GM12878 (cell line): Measurements from ENCODE around the gene KRT75. TPM values are rescaled to one million over a fixed set of nuclear protein-coding genes. Genes with fewer than 3 reads are reported as not detected.

ENCODE experiments used
- ATAC-seq: fragments of 200-7000 bp; cut with Tn5 transposase; 3 replicates; pipeline ENCODE4 v1.9.1; 2020; ENCODE audit warnings: mild to moderate bottlenecking, moderate library complexity
- BruUV-seq: library from RNA; stranded (reverse); fragments of 400-500 nt; replicated peaks from 2 replicates; lab custom pipeline; 2021; lab: Mats Ljungman, UMichigan
- CTCF ChIA-PET: fragments of 300-600 bp; sonication (Branson Sonifier 250); formaldehyde crosslinking; extraction: SDS; loops from one replicate; lab custom pipeline; 2021; ENCODE audit warnings: inconsistent platforms; lab: Yijun Ruan, JAX
- POLR2A ChIA-PET: fragments of 350-600 bp; formaldehyde crosslinking; extraction: SDS; loops from one replicate; lab custom pipeline; 2021; ENCODE audit warnings: inconsistent platforms; lab: Charles Lee
- RAD21 ChIA-PET: fragments of 300-600 bp; sonication (Branson Sonifier 250); formaldehyde crosslinking; loops from one replicate; lab custom pipeline; 2023; ENCODE audit warnings: antibody characterized with exemption; ENCODE audit not compliant: unreplicated experiment; lab: Charles Lee
- SMC1A ChIA-PET: fragments of 300-600 bp; sonication (Branson Sonifier 250); formaldehyde crosslinking; loops from one replicate; lab custom pipeline; 2023; ENCODE audit not compliant: unreplicated experiment, uncharacterized antibody; lab: Charles Lee
- DNase-seq: peaks from one replicate; pipeline ENCODE4 v3.0.0-alpha.2; 2011; ENCODE audit warnings: low read depth, low spot score
- FAIRE-seq: peaks from 3 replicates; lab custom pipeline; 2011; peaks lifted over from hg19 to GRCh38; lab: Jason Lieb, UNC
- H2AFZ ChIP-seq: 2 replicates; pipeline ENCODE4 v1.6.0; 2011; ENCODE audit warnings: low read depth, low read length, control low read depth; ENCODE audit not compliant: control insufficient read depth
- H3K27ac ChIP-seq: 2 replicates; pipeline ENCODE4 v1.5.1; 2011; ENCODE audit warnings: control low read depth; ENCODE audit not compliant: control insufficient read depth, insufficient read depth
- H3K27me3 ChIP-seq, 2 experiments: replicated peaks in 1 of 2; 2 replicates each; pipeline versions ENCODE4 v1.6.0 to v1.6.1; 2011; ENCODE audit warnings: low read length in 1 of 2; ENCODE audit not compliant: control insufficient read depth in 2 of 2, insufficient read depth in 2 of 2
- H3K36me3 ChIP-seq, 2 experiments: 2 replicates each; pipeline ENCODE4 v1.5.1; 2011; ENCODE audit warnings: low read length in 1 of 2; ENCODE audit not compliant: control insufficient read depth in 2 of 2, insufficient read depth in 2 of 2
- H3K4me1 ChIP-seq: 2 replicates; pipeline ENCODE4 v1.6.1; 2011; ENCODE audit warnings: mild to moderate bottlenecking, low read length, moderate library complexity, mixed read lengths; ENCODE audit not compliant: control insufficient read depth, insufficient read depth
- H3K4me2 ChIP-seq: 2 replicates; pipeline ENCODE4 v1.6.0; 2011; ENCODE audit warnings: control low read depth; ENCODE audit not compliant: control insufficient read depth, insufficient read depth
- H3K4me3 ChIP-seq: fragments of 200-600 bp; sonication (generic); 2 replicates; pipeline ENCODE4 v1.5.1; 2016
- H3K79me2 ChIP-seq: 2 replicates; pipeline ENCODE4 v1.6.0; 2011; ENCODE audit warnings: low read length; ENCODE audit not compliant: control insufficient read depth, insufficient read depth
- H3K9ac ChIP-seq: 2 replicates; pipeline ENCODE4 v1.8.0; 2011; ENCODE audit warnings: low read length, control low read depth, mixed read lengths; ENCODE audit not compliant: control insufficient read depth, insufficient read depth
- H3K9me3 ChIP-seq: replicated peaks from 3 replicates; pipeline ENCODE4 v1.5.1; 2011; ENCODE audit warnings: mild to moderate bottlenecking, low read length; ENCODE audit not compliant: control insufficient read depth, insufficient read depth
- H4K20me1 ChIP-seq: 2 replicates; pipeline ENCODE4 v1.6.0; 2011; ENCODE audit not compliant: control insufficient read depth, insufficient read depth
- BACH1 ChIP-seq: fragments of 450-650 bp; IDR thresholded peaks from 2 replicates; pipeline ENCODE4 v1.6.1; 2017; ENCODE audit warnings: mild to moderate bottlenecking, borderline replicate concordance
- BMI1 ChIP-seq: fragments of 450-650 bp; IDR thresholded peaks from 2 replicates; pipeline ENCODE4 v1.6.1; 2016; ENCODE audit warnings: mild to moderate bottlenecking, moderate library complexity, borderline replicate concordance
- MYC ChIP-seq: IDR thresholded peaks from 2 replicates; pipeline ENCODE4 v1.6.1; 2011; ENCODE audit warnings: mild to moderate bottlenecking, low read length, moderate library complexity, inconsistent platforms; ENCODE audit not compliant: insufficient read depth, insufficient replicate concordance, insufficient read length, severe bottlenecking
- NFIC ChIP-seq: IDR thresholded peaks from 2 replicates; pipeline ENCODE4 v1.6.1; 2012; ENCODE audit warnings: low read depth, mild to moderate bottlenecking, inconsistent platforms, low read length, moderate library complexity
- NFXL1 ChIP-seq: fragments of 450-650 bp; IDR thresholded peaks from 2 replicates; pipeline ENCODE4 v1.6.1; 2017; ENCODE audit warnings: antibody characterized with exemption, mild to moderate bottlenecking, borderline replicate concordance
- RAD21 ChIP-seq: IDR thresholded peaks from 2 replicates; pipeline ENCODE4 v1.6.1; 2011; ENCODE audit warnings: mild to moderate bottlenecking, low read depth, low read length, moderate library complexity; ENCODE audit not compliant: insufficient read depth
- RAD51 ChIP-seq: fragments of 450-650 bp; IDR thresholded peaks from 2 replicates; pipeline ENCODE4 v1.6.1; 2016; ENCODE audit warnings: moderate library complexity, mild to moderate bottlenecking, inconsistent platforms
- SIX5 ChIP-seq: IDR thresholded peaks from 2 replicates; pipeline ENCODE4 v1.6.1; 2011; ENCODE audit warnings: mild to moderate bottlenecking, low read depth, low read length, moderate library complexity; ENCODE audit not compliant: severe bottlenecking
- SP1 ChIP-seq: IDR thresholded peaks from one replicate; pipeline ENCODE4 v1.6.1; 2011; ENCODE audit warnings: low read depth, low read length
- SREBF2 ChIP-seq: IDR thresholded peaks from 2 replicates; pipeline ENCODE4 v1.6.1; 2012; ENCODE audit warnings: mild to moderate bottlenecking, low read length
- YBX1 ChIP-seq: fragments of 450-650 bp; IDR thresholded peaks from 2 replicates; pipeline ENCODE4 v1.6.1; 2016; ENCODE audit warnings: antibody characterized with exemption
- ZNF207 ChIP-seq: fragments of 450-650 bp; IDR thresholded peaks from 2 replicates; pipeline ENCODE4 v1.6.1; 2014; ENCODE audit warnings: antibody characterized with exemption, mild to moderate bottlenecking, borderline replicate concordance
- ZSCAN29 ChIP-seq: fragments of 450-650 bp; IDR thresholded peaks from 2 replicates; pipeline ENCODE4 v1.6.1; 2017; ENCODE audit warnings: mild to moderate bottlenecking, moderate library complexity
- WGBS: methylation state at CpG from one replicate; pipeline ENCODE4 v1.1.6; 2016; ENCODE audit warnings: low lambda C conversion rate; ENCODE audit not compliant: insufficient replicate concordance, insufficient coverage; ENCODE audit errors: missing lambda C conversion rate; 5-methylcytosine and 5-hydroxymethylcytosine counted together
- in situ Hi-C: fragments of 300-500 bp; cut with MboI; formaldehyde crosslinking; loops from 9 replicates; pipeline ENCODE4 v1.14.3; 2018; ENCODE audit warnings: mixed read lengths
- intact Hi-C: fragments of 100-400 bp; cut with micrococcal nuclease; formaldehyde crosslinking; loops from one replicate; pipeline ENCODE4 v1.14.2; 2022; ENCODE audit not compliant: unreplicated experiment
- polyA plus RNA-seq, 11 experiments: library from polyadenylated mRNA; depleted of rRNA in 4 of 11; unstranded in 6 of 11; stranded (reverse) in 5 of 11; fragments of >200 nt; fragmentation: Nextera tagmentation in 4 of 11; fragmentation: Illumina TruSeq in 1 of 11; extraction: Ambion mirVana in 4 of 11; extraction: Trizol in 1 of 11; gene quantifications; 1 replicate in 1 of 11; 2 replicates in 10 of 11; pipeline versions ENCODE4 v1.2.1 to v1.2.3, GENCODE V29; 2011 to 2016; ENCODE audit warnings: inconsistent platforms in 2 of 11, missing spikeins in 2 of 11, low read depth in 1 of 11
- total RNA-seq, 4 experiments: library from RNA; depleted of rRNA in 3 of 4; stranded (reverse); fragments of >200 nt in 3 of 4; fragmentation: Illumina TruSeq in 1 of 4; extraction: Trizol in 1 of 4; gene quantifications; 2 replicates each; pipeline versions ENCODE4 v1.2.1 to v1.2.3, GENCODE V29; 2013 to 2021
- TF ChIP-seq, protein P1 (sequence below): fragments of 150-350 bp; IDR thresholded peaks from 2 replicates; pipeline ENCODE4 v1.6.1; 2016; ENCODE audit warnings: low read depth, low read length
- TF ChIP-seq, protein P2 (sequence below): IDR thresholded peaks from 2 replicates; pipeline ENCODE4 v1.6.1; 2012; ENCODE audit warnings: mild to moderate bottlenecking, low read depth, low read length
- TF ChIP-seq, protein P3 (sequence below): fragments of 450-650 bp; IDR thresholded peaks from 2 replicates; pipeline ENCODE4 v1.6.1; 2016; ENCODE audit warnings: mild to moderate bottlenecking

The KRT75 gene
- total and polyA plus RNA-seq, 10 of the 15 experiments (the other 5 are each of a cell fraction or from before 2014, with no cell fraction given), result not detected

DNA sequence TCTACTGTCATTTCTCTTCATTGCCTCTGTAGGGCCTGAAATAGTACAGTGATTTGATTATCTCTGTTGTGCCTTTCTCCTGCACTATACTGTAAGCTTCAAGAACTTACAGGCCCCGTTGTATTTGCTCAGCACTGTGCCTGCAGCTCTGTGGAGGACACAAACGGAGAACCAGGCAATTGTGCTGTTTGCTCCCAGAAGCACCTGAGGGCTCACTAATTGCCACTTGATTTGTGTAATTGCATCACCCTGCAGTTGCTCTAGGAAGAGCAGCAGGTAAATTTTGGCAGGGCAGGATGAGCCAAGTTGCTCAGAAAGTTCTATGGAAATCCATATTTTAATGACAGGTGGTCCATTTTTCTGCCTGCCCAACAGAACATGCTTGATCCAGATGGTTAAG lies 16.4 kb downstream of the KRT75 start (continued):
- TF ChIP-seq NFXL1 (no peak), ZSCAN29 (no peak), YBX1 (no peak), MYC (no peak), BMI1 (no peak), RAD51 (no peak), SREBF2 (no peak)

DNA sequence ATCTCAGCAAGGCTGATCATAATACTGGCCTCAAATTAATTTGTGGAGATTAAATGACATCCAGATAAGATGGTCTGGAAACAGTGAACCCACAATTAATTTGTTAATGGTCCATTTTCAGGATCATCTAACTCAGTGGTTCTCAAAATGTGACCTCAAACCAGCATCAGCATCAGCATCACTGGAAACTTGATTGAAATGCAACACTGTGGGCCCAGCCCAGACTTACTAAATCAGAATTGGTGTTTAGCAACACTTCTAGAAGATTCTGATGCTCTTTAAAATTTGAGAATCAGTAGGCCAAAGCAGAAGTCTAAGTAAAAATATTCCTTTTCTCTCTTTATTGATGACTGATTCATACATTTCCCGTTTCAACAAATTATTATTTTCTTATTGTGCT lies 17.4 kb downstream of the KRT75 start:
- Histone ChIP-seq H3K27me3 (peaks cover 0 to 2% of the 10 kb centered on the region in 2 experiments; a peak in 1 of 4 replicates), H3K4me3 (no peak overlapping the region), H4K20me1 (no peaks in the 10 kb centered on the region), H3K9ac (no peak overlapping the region), H3K9me3 (no peaks in the 10 kb centered on the region), H3K4me2 (no peak overlapping the region), H3K27ac (no peak overlapping the region)
- POLR2A ChIA-PET, result no interaction called here
- RAD21 ChIA-PET, result no interaction called here
- DNase-seq, result no peak
- ATAC-seq, result no peak
- CTCF ChIA-PET, result no interaction called here
- FAIRE-seq, result no peak
- in situ Hi-C loops, result no loop called here
- WGBS, result 5% methylated on average over 1 of the region's 1 CpG
- TF ChIP-seq SIX5, result no peak
- TF ChIP-seq SP1, result no peak
- no peak for TF ChIP-seq BACH1
- no peak for TF ChIP-seq ZNF207
- no peak for TF ChIP-seq RAD51
- TF ChIP-seq, protein P1, sequence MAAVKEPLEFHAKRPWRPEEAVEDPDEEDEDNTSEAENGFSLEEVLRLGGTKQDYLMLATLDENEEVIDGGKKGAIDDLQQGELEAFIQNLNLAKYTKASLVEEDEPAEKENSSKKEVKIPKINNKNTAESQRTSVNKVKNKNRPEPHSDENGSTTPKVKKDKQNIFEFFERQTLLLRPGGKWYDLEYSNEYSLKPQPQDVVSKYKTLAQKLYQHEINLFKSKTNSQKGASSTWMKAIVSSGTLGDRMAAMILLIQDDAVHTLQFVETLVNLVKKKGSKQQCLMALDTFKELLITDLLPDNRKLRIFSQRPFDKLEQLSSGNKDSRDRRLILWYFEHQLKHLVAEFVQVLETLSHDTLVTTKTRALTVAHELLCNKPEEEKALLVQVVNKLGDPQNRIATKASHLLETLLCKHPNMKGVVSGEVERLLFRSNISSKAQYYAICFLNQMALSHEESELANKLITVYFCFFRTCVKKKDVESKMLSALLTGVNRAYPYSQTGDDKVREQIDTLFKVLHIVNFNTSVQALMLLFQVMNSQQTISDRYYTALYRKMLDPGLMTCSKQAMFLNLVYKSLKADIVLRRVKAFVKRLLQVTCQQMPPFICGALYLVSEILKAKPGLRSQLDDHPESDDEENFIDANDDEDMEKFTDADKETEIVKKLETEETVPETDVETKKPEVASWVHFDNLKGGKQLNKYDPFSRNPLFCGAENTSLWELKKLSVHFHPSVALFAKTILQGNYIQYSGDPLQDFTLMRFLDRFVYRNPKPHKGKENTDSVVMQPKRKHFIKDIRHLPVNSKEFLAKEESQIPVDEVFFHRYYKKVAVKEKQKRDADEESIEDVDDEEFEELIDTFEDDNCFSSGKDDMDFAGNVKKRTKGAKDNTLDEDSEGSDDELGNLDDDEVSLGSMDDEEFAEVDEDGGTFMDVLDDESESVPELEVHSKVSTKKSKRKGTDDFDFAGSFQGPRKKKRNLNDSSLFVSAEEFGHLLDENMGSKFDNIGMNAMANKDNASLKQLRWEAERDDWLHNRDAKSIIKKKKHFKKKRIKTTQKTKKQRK, result no peak
- TF ChIP-seq, protein P2, sequence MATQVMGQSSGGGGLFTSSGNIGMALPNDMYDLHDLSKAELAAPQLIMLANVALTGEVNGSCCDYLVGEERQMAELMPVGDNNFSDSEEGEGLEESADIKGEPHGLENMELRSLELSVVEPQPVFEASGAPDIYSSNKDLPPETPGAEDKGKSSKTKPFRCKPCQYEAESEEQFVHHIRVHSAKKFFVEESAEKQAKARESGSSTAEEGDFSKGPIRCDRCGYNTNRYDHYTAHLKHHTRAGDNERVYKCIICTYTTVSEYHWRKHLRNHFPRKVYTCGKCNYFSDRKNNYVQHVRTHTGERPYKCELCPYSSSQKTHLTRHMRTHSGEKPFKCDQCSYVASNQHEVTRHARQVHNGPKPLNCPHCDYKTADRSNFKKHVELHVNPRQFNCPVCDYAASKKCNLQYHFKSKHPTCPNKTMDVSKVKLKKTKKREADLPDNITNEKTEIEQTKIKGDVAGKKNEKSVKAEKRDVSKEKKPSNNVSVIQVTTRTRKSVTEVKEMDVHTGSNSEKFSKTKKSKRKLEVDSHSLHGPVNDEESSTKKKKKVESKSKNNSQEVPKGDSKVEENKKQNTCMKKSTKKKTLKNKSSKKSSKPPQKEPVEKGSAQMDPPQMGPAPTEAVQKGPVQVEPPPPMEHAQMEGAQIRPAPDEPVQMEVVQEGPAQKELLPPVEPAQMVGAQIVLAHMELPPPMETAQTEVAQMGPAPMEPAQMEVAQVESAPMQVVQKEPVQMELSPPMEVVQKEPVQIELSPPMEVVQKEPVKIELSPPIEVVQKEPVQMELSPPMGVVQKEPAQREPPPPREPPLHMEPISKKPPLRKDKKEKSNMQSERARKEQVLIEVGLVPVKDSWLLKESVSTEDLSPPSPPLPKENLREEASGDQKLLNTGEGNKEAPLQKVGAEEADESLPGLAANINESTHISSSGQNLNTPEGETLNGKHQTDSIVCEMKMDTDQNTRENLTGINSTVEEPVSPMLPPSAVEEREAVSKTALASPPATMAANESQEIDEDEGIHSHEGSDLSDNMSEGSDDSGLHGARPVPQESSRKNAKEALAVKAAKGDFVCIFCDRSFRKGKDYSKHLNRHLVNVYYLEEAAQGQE, result no peak
- TF ChIP-seq NFIC, result no peak
- TF ChIP-seq, protein P3, sequence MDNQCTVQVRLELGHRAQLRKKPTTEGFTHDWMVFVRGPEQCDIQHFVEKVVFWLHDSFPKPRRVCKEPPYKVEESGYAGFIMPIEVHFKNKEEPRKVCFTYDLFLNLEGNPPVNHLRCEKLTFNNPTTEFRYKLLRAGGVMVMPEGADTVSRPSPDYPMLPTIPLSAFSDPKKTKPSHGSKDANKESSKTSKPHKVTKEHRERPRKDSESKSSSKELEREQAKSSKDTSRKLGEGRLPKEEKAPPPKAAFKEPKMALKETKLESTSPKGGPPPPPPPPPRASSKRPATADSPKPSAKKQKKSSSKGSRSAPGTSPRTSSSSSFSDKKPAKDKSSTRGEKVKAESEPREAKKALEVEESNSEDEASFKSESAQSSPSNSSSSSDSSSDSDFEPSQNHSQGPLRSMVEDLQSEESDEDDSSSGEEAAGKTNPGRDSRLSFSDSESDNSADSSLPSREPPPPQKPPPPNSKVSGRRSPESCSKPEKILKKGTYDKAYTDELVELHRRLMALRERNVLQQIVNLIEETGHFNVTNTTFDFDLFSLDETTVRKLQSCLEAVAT, result no peak
- TF ChIP-seq RAD21, result no peak
- no peak for TF ChIP-seq YBX1
- TF ChIP-seq, all 136 proteins: peak for 0
- SMC1A ChIA-PET, result no interaction called here
- Histone ChIP-seq H2AFZ (no peak overlapping the region), H3K79me2 (no peaks in the 10 kb centered on the region), H3K36me3 (no peaks in the 10 kb centered on the region), H3K4me1 (no peaks in the 10 kb centered on the region)
- intact Hi-C loops, result no loop called here
- BruUV-seq, result no TSS peak
